GM19238 (cell line): ENCODE results near the gene PIP5KL1.
A peak's percentile ranks its signal among the peaks of the same experiment; 100 is the strongest.

Experiments
- DNase-seq: peaks from one replicate; pipeline ENCODE4 v3.0.0; 2011; ENCODE audit warnings: low spot score; ENCODE audit not compliant: insufficient read length

Gene PIP5KL1

GRCh38 chr9:127968700-127969383 is 38.3 kb upstream of the PIP5KL1 start:
- no peak for DNase-seq

GRCh38 chr9:127968042-127968441 is 37.5 kb upstream of the PIP5KL1 start:
- no peak for DNase-seq

- no peak for DNase-seq
Observed at GRCh38 chr9:127967151-127967809, 36.7 kb upstream of the PIP5KL1 start.

- DNase-seq = no peak
Observed at GRCh38 chr9:127966416-127967150, 36.0 kb upstream of the PIP5KL1 start.

DNA sequence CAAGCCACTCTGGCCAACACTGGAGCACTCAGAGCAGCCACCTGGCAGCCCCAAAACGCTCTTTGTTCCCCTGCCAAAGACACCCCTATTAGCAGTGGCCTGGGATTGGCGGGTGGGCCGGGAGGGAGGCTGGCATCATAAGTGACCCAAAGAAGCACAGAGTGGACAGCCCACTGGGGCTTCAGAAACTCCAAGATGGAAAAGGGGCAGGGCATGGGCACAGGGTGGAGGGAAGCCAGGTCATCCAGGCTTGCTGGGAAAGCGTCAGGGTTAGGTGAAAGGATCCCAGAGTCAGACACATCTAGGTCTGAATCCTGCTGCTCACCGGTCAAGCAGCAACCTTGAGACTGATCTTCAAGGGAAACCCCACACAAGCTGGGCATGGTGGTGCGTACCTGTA is 35.4 kb upstream of the PIP5KL1 start:
- no peak for DNase-seq

- no peak for DNase-seq
Observed at GRCh38 chr9:127963359-127964064, 32.9 kb upstream of the PIP5KL1 start.

DNA sequence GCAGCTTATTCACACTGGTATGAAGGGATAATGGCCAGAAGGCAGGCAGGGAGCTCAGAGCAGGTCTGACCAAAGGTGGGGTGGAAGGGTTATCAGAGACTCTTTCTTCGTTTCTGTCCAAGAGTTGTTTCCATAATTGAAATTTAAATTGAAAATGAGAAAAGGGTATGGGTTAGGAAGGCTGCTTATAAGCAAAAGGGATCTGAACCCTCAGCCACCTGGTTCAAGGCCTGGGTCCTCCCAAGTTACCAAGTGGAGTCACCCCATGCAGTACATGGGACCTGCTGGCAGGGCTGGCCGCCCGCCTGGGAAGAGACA is 32.4 kb upstream of the PIP5KL1 start:
- no peak for DNase-seq

DNA sequence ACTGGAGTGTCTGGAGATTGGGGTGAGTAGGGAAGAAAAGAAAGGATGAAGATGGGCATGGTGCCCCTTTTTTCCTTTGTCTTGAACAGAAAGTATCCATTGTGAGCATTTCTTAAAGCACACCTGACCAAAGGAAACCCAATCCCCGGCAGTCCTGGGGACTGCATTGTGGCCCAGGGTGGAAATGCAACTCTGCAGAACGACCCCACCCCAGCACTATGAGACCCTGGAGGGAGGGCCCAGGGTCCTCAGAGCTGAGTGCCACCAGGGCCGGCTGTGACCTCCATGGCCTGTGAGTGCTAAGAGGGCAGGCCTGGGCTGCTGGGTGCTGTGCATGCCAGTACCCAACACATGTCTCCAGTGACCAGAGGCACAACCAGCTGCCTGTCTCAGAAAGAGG is 31.7 kb upstream of the PIP5KL1 start:
- DNase-seq = no peak

GRCh38 chr9:127961613-127962155 is 31.1 kb upstream of the PIP5KL1 start:
- DNase-seq = no peak

GRCh38 chr9:127961155-127961490 is 30.5 kb upstream of the PIP5KL1 start:
- no peak for DNase-seq

- DNase-seq = no peak
Observed at GRCh38 chr9:127960410-127961154, 30.0 kb upstream of the PIP5KL1 start.

DNA sequence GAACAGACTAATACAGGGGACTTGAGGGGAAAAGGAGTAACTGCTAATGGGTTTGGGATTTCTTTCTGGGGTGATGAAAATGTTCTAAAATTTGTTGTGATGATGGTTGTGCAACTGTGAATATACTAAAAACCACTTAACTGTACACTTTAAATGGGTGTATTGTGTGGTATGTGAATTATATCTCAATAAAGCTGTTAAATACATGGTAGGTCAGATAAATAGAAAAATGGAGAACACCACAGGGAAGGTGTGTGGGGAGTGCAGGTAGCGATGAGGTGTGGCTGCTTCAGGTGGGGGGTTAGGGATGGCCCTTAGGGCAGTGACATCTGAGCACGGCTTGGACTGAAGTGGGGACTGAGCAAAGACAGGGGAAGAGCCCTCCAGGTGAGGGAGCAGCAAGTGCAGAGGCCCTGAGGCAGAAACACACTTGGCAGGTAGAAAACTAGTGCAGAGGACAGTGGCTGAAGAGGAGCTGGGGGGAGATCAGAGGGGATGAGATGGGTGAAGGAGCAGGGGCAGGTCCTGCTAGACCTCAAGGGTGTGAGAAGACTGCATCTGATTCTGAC is 29.3 kb upstream of the PIP5KL1 start:
- DNase-seq = no peak

DNA sequence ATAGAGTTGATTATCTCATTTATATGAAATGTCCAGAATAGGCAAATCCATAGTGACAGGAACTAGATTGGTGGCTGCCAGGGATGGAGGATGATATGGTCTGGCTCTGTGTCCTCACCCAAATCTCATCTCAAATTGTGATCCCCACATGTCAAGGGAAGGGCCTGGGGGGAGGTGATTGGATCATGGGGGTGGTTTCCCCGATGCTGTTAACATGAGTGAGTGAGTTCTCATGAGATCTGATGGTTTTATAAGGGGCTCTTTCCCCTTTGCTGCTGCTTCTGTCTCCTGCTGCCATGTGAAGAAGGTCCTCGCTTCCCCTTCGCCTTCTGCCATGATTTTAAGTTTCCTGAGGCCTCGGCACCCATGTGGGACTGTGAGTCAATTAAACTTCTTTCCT is 28.8 kb upstream of the PIP5KL1 start:
- DNase-seq = no peak

DNA sequence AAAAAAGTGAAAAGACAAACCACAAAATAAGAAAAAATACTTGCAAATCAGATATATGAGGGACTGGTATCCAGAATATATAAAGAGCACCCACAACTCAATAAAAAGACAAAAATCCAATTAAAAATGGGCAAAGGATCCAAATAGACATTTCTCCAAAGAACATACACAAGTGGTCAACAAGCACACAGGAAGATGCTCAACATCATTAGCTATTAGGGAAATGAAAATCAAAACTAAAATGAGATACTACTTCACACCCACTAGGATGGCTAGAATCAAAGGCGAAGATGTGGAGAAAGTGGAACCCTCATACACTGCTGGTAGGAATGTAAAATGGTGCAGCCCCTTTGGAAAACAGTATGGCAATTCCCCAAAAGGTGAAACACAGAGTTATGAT is 28.2 kb upstream of the PIP5KL1 start:
- no peak for DNase-seq

GRCh38 chr9:127955294-127956015 is 24.9 kb upstream of the PIP5KL1 start:
- DNase-seq = peak; percentile 75

GRCh38 chr9:127954831-127955293 is 24.3 kb upstream of the PIP5KL1 start:
- no peak for DNase-seq

DNA sequence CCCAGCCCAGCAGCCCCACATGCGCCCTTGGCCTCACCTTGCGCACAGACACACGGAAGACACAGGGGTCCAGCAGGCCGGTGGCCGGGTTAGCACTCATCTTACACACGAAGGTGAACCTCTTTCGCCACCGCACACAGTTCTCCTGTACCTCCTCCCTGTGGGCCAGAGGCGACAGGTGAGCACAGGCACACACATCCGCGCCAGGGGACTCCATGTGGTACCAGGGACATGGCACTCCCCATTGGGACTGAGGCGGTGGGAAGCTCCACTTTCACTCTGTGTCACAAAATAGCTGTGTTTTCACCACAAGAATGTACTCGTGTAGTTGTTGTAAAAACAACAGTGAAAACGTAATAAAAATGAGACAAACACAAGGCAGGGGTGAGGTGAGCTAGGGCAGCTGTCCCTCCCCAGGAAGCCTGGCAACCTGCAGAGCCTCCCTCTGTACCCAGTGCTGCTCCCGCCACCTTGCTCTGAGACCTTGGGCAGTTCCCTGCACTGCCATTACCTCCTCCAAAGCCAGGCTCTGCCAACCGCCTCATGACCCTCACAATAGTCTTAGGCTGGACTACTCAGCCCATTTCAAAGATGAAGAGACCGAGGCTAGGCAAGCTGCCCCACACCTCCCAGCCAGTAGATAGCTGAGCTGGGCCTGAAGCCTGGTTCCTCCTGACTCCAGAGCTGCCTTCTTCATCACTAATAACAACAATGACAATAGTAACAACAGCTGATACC is 23.4 kb upstream of the PIP5KL1 start:
- no peak for DNase-seq

GRCh38 chr9:127953154-127953553 is 22.6 kb upstream of the PIP5KL1 start:
- DNase-seq = no peak

DNA sequence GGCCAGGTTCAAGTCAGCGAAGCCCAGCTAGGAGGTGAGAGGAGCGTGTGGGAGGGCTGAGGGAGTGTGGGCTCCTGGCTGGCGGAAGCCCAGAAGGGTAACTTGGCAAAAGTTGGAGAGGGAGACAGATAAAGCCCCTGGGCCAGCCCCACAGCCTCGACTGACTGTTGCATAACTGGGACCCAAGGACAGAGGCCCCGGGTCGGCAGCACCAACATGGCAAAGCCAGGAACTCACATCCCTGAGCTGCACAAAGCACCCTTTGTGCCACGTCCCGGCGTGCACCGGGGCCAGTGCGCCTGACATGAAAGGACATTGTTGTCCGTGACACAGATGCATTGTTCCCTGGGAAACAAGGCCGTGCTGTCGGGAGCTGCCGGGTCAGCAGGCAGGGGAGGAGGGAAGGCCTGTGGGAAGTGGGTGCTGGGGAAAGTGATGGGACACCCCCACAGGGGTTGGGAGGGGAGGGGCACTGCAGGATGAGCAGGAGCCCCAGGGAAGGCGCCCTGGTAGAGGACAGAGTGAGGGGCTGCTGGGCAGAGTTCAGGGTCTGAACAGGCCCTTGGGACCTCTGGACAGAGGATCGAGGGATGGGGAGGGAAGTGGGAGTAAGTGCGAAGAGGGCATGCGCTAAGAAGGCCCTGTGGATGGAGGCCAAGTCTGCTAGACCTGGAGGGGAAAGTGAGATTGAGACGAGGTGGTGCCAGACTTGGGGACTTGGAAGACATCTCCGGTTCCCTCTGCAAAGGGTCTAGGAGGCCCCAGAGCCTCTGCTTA is 20.1 kb upstream of the PIP5KL1 start:
- DNase-seq = no peak
